DND-41 (cell line): ENCODE measurements around the gene DQX1.

Experiments
- ATAC-seq: fragments of 200-7000 bp; cut with Tn5 transposase; 3 replicates; pipeline ENCODE4 v1.9.1; 2021; ENCODE audit warnings: low read depth; ENCODE audit not compliant: insufficient read depth
- DNase-seq: peaks from one replicate; pipeline ENCODE4 v3.0.0-alpha.2; 2020
- H2AFZ ChIP-seq: 2 replicates; pipeline ENCODE4 v1.6.0; 2012; ENCODE audit warnings: low read depth, low read length
- H3K27ac ChIP-seq: 2 replicates; pipeline ENCODE4 v1.5.1; 2012; ENCODE audit warnings: low read length, inconsistent platforms
- H3K27me3 ChIP-seq: fragments of 200-600 bp; sonication (generic); 2 replicates; pipeline ENCODE4 v1.6.0; 2012; ENCODE audit warnings: low read length, mild to moderate bottlenecking, inconsistent platforms; ENCODE audit not compliant: insufficient read depth, poor library complexity
- H3K36me3 ChIP-seq: 2 replicates; pipeline ENCODE4 v1.5.1; 2012; ENCODE audit warnings: low read length, inconsistent platforms; ENCODE audit not compliant: insufficient read depth
- H3K4me1 ChIP-seq: 2 replicates; pipeline ENCODE4 v1.5.1; 2012; ENCODE audit warnings: mild to moderate bottlenecking, low read length; ENCODE audit not compliant: insufficient read depth
- H3K4me2 ChIP-seq: 2 replicates; pipeline ENCODE4 v1.6.0; 2012; ENCODE audit warnings: mild to moderate bottlenecking, moderate library complexity, low read length, inconsistent platforms; ENCODE audit not compliant: insufficient read depth
- H3K4me3 ChIP-seq, 2 experiments: fragments of 200-600 bp in 1 of 2; shearing (Covaris generic) in 1 of 2; 2 replicates each; pipeline ENCODE4 v1.5.1; 2012 to 2016; ENCODE audit warnings: inconsistent platforms in 2 of 2, low read length in 2 of 2, mild to moderate bottlenecking in 2 of 2, low read depth in 1 of 2, moderate library complexity in 1 of 2
- H3K79me2 ChIP-seq: 2 replicates; pipeline ENCODE4 v1.6.0; 2012; ENCODE audit warnings: low read length, inconsistent platforms; ENCODE audit not compliant: insufficient read depth
- H3K9ac ChIP-seq: 2 replicates; pipeline ENCODE4 v1.6.0; 2012; ENCODE audit warnings: low read depth, mild to moderate bottlenecking, inconsistent platforms, low read length, moderate library complexity
- H3K9me3 ChIP-seq: 2 replicates; pipeline ENCODE4 v1.5.1; 2012; ENCODE audit warnings: low read length, moderate library complexity, mild to moderate bottlenecking, inconsistent platforms; ENCODE audit not compliant: insufficient read depth, severe bottlenecking
- H4K20me1 ChIP-seq: 2 replicates; pipeline ENCODE4 v1.6.0; 2012; ENCODE audit warnings: low read length; ENCODE audit not compliant: insufficient read depth
- EZH2 ChIP-seq: IDR thresholded peaks from 3 replicates; pipeline ENCODE4 v1.6.1; 2012; ENCODE audit warnings: borderline replicate concordance, low read depth, mild to moderate bottlenecking, moderate library complexity, low read length, inconsistent platforms; ENCODE audit not compliant: severe bottlenecking
- TF ChIP-seq, protein P1 (sequence below): IDR thresholded peaks from 2 replicates; pipeline ENCODE4 v1.5.1; 2012; ENCODE audit warnings: borderline replicate concordance, low read length, moderate library complexity, mild to moderate bottlenecking; ENCODE audit not compliant: poor library complexity, severe bottlenecking; ENCODE audit errors: extremely low read depth

DQX1 gene

GRCh38 chr2:74548285-74548899, 22.4 kb upstream of the DQX1 start:
- Histone ChIP-seq H3K4me2 (no peak overlapping the region), H3K27me3 (no peaks in the 10 kb centered on the region)

GRCh38 chr2:74546004-74546403, 20.0 kb upstream of the DQX1 start:
- Histone ChIP-seq H3K4me2 (no peak overlapping the region), H3K36me3 (no peaks in the 10 kb centered on the region), H4K20me1 (no peaks in the 10 kb centered on the region), H3K9me3 (no peaks in the 10 kb centered on the region), H3K27ac (no peak overlapping the region), H3K9ac (no peak overlapping the region), H2AFZ (no peak overlapping the region), H3K4me3 (no peak overlapping the region), H3K4me1 (no peaks in the 10 kb centered on the region), H3K27me3 (no peaks in the 10 kb centered on the region), H3K79me2 (no peaks in the 10 kb centered on the region)
- ATAC-seq (no peak), DNase-seq (no peak)
- TF ChIP-seq, protein P1, sequence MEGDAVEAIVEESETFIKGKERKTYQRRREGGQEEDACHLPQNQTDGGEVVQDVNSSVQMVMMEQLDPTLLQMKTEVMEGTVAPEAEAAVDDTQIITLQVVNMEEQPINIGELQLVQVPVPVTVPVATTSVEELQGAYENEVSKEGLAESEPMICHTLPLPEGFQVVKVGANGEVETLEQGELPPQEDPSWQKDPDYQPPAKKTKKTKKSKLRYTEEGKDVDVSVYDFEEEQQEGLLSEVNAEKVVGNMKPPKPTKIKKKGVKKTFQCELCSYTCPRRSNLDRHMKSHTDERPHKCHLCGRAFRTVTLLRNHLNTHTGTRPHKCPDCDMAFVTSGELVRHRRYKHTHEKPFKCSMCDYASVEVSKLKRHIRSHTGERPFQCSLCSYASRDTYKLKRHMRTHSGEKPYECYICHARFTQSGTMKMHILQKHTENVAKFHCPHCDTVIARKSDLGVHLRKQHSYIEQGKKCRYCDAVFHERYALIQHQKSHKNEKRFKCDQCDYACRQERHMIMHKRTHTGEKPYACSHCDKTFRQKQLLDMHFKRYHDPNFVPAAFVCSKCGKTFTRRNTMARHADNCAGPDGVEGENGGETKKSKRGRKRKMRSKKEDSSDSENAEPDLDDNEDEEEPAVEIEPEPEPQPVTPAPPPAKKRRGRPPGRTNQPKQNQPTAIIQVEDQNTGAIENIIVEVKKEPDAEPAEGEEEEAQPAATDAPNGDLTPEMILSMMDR: no peak

More at GRCh38 chr2:74548285-74548899, 22.4 kb upstream of the DQX1 start:
- H3K9ac ChIP-seq: no peak overlapping the region
- ATAC-seq (no peak), DNase-seq (no peak)
- H4K20me1 ChIP-seq: no peaks in the 10 kb centered on the region
- no peaks in the 10 kb centered on the region for H3K36me3 ChIP-seq
- no peak overlapping the region for H2AFZ ChIP-seq
- no peaks in the 10 kb centered on the region for H3K79me2 ChIP-seq
- H3K27ac ChIP-seq: no peak overlapping the region
- no peaks in the 10 kb centered on the region for H3K9me3 ChIP-seq
- no peak for TF ChIP-seq EZH2
- TF ChIP-seq, protein P1: no peak
- no peak overlapping the region for H3K4me3 ChIP-seq
- peaks cover under 1% of the 10 kb centered on the region for H3K4me1 ChIP-seq

- no peak overlapping the region for H3K4me3 ChIP-seq
- H3K4me1 ChIP-seq: no peaks in the 10 kb centered on the region
- no peak for DNase-seq
- H3K9ac ChIP-seq: no peak overlapping the region
- no peaks in the 10 kb centered on the region for H3K36me3 ChIP-seq
- no peaks in the 10 kb centered on the region for H4K20me1 ChIP-seq
- no peak overlapping the region for H3K27ac ChIP-seq
- no peak overlapping the region for H3K4me2 ChIP-seq
- TF ChIP-seq EZH2: no peak
- TF ChIP-seq, protein P1: peak; percentile 42
- no peaks in the 10 kb centered on the region for H3K27me3 ChIP-seq
- no peaks in the 10 kb centered on the region for H3K79me2 ChIP-seq
- no peaks in the 10 kb centered on the region for H3K9me3 ChIP-seq
- ATAC-seq: peak; percentile 55; the same call in 1 of the 3 replicates
- no peak overlapping the region for H2AFZ ChIP-seq
These were observed 18.6 kb upstream of the DQX1 start for GRCh38 chr2:74544634-74545033.
